ENCODE results near the gene MRPL22. TPM values are rescaled to one million over a fixed set of nuclear protein-coding genes. Genes with fewer than 3 reads are reported as not detected.

MRPL22 gene
- total and polyA plus RNA-seq, 2 of the 13 experiments (the other 11 are each of a cell fraction or from before 2014, with no cell fraction given): 66.8 to 84.8 TPM

GRCh38 chr5:154937718-154938466 is 3.0 kb upstream of the MRPL22 start, which contains the start of gene GEMIN5 (continued):
- TF ChIP-seq, protein P1, sequence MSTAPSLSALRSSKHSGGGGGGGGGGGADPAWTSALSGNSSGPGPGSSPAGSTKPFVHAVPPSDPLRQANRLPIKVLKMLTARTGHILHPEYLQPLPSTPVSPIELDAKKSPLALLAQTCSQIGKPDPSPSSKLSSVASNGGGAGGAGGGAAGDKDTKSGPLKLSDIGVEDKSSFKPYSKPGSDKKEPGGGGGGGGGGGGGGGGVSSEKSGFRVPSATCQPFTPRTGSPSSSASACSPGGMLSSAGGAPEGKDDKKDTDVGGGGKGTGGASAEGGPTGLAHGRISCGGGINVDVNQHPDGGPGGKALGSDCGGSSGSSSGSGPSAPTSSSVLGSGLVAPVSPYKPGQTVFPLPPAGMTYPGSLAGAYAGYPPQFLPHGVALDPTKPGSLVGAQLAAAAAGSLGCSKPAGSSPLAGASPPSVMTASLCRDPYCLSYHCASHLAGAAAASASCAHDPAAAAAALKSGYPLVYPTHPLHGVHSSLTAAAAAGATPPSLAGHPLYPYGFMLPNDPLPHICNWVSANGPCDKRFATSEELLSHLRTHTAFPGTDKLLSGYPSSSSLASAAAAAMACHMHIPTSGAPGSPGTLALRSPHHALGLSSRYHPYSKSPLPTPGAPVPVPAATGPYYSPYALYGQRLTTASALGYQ (CRISPR knock-in tag; IDR thresholded peaks at IDR 0.05): no peak; the same call in 1 of the 2 replicates
- TF ChIP-seq MTF2 (CRISPR knock-in tag; IDR thresholded peaks at IDR 0.05; ENCODE audit: borderline replicate concordance) (no peak; the same call in 1 of the 2 replicates), ZNF274 (CRISPR knock-in tag; IDR thresholded peaks at IDR 0.05) (peak; percentile 85), AGO1 (IDR thresholded peaks at IDR 0.05; ENCODE audit: low read depth, low read length, poor library complexity, severe bottlenecking) (no peak), PRDM10 (CRISPR knock-in tag; IDR thresholded peaks at IDR 0.05; ENCODE audit: low read depth) (no peak), SP2 (CRISPR knock-in tag; IDR thresholded peaks at IDR 0.05) (peak; percentile 57), HNF4G (IDR thresholded peaks at IDR 0.05; ENCODE audit: borderline replicate concordance, low read depth, low read length) (no peak), HNF4G (CRISPR knock-in tag; IDR thresholded peaks at IDR 0.05; ENCODE audit: borderline replicate concordance, low read depth) (peak; percentile 35; the same call in 1 of the 2 replicates), ZNF761 (CRISPR knock-in tag; conservative IDR thresholded peaks at IDR 0.05) (peak; percentile 80), ZSCAN25 (CRISPR knock-in tag; IDR thresholded peaks at IDR 0.05) (peak; percentile 62; the same call in 1 of the 2 replicates), RFXAP (CRISPR knock-in tag; IDR thresholded peaks at IDR 0.05; ENCODE audit: borderline replicate concordance) (peak; percentile 89), ZNF576 (CRISPR knock-in tag; IDR thresholded peaks at IDR 0.05) (0 out of 2 replicates have a peak, but pooled peaks have one; percentile 27), CENPBD1 (CRISPR knock-in tag; IDR thresholded peaks at IDR 0.05; ENCODE audit: borderline replicate concordance, low read depth) (no peak), SYNCRIP (IDR thresholded peaks at IDR 0.05; ENCODE audit: insufficient read depth, low read depth, low read length) (no peak), ISL2 (CRISPR knock-in tag; IDR thresholded peaks at IDR 0.05) (peak; percentile 60), CREM (IDR thresholded peaks at IDR 0.05) (no peak), CREM (CRISPR knock-in tag; IDR thresholded peaks at IDR 0.05) (no peak), EED (CRISPR knock-in tag; IDR thresholded peaks at IDR 0.05) (peak; percentile 82; the same call in 1 of the 2 replicates)
- TF ChIP-seq, protein P2, sequence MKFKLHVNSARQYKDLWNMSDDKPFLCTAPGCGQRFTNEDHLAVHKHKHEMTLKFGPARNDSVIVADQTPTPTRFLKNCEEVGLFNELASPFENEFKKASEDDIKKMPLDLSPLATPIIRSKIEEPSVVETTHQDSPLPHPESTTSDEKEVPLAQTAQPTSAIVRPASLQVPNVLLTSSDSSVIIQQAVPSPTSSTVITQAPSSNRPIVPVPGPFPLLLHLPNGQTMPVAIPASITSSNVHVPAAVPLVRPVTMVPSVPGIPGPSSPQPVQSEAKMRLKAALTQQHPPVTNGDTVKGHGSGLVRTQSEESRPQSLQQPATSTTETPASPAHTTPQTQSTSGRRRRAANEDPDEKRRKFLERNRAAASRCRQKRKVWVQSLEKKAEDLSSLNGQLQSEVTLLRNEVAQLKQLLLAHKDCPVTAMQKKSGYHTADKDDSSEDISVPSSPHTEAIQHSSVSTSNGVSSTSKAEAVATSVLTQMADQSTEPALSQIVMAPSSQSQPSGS (CRISPR knock-in tag; IDR thresholded peaks at IDR 0.05): peak; percentile 78; the same call in 1 of the 2 replicates
- TF ChIP-seq, protein P3, sequence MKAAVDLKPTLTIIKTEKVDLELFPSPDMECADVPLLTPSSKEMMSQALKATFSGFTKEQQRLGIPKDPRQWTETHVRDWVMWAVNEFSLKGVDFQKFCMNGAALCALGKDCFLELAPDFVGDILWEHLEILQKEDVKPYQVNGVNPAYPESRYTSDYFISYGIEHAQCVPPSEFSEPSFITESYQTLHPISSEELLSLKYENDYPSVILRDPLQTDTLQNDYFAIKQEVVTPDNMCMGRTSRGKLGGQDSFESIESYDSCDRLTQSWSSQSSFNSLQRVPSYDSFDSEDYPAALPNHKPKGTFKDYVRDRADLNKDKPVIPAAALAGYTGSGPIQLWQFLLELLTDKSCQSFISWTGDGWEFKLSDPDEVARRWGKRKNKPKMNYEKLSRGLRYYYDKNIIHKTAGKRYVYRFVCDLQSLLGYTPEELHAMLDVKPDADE (CRISPR knock-in tag; IDR thresholded peaks at IDR 0.05): 0 out of 2 replicates have a peak, but pooled peaks have one; percentile 55
